IMR-90 (cell line): ENCODE results near the gene RUSF1. TPM values are rescaled to one million over a fixed set of nuclear protein-coding genes. Genes with fewer than 3 reads are reported as not detected.

ENCODE experiments used
- ATAC-seq: fragments of 200-7000 bp; cut with Tn5 transposase; 2 replicates; pipeline ENCODE4 v1.9.1; 2020; ENCODE audit warnings: low read depth, mild to moderate bottlenecking, moderate library complexity
- BruUV-seq: library from RNA; stranded (reverse); fragments of 400-500 nt; replicated peaks from 2 replicates; lab custom pipeline; 2021; lab: Mats Ljungman, UMichigan
- CTCF ChIA-PET: fragments of 300-600 bp; formaldehyde crosslinking; extraction: SDS; loops from one replicate; lab custom pipeline; 2021; ENCODE audit warnings: antibody characterized with exemption; lab: Yijun Ruan, JAX
- POLR2A ChIA-PET: fragments of 300-600 bp; sonication (Branson Sonifier 250); formaldehyde crosslinking; loops from one replicate; lab custom pipeline; 2022; ENCODE audit warnings: antibody characterized with exemption; ENCODE audit not compliant: unreplicated experiment; lab: Charles Lee
- DNase-seq: peaks from one replicate; pipeline ENCODE4 v3.0.0; 2013
- H2AFZ ChIP-seq: replicated peaks from 2 replicates; pipeline ENCODE3; 2013; ENCODE audit warnings: low read length, mild to moderate bottlenecking; ENCODE audit not compliant: poor library complexity
- H2AK5ac ChIP-seq: 2 replicates; pipeline ENCODE4 v1.6.1; 2013; ENCODE audit warnings: low read depth, low read length, inconsistent platforms
- H2AK9ac ChIP-seq: replicated peaks from 2 replicates; pipeline ENCODE3; 2013; ENCODE audit warnings: mild to moderate bottlenecking, low read depth, low read length, moderate library complexity; ENCODE audit not compliant: poor library complexity
- H2BK120ac ChIP-seq: 2 replicates; pipeline ENCODE4 v1.6.1; 2013; ENCODE audit warnings: low read depth, low read length, inconsistent platforms
- H2BK15ac ChIP-seq: 3 replicates; pipeline ENCODE4 v1.6.1; 2013; ENCODE audit warnings: low read depth, low read length, inconsistent platforms
- H2BK20ac ChIP-seq: 2 replicates; pipeline ENCODE4 v1.6.1; 2013; ENCODE audit warnings: low read depth, mild to moderate bottlenecking, inconsistent platforms, low read length, moderate library complexity
- H2BK5ac ChIP-seq: 2 replicates; pipeline ENCODE4 v1.6.1; 2013; ENCODE audit warnings: mild to moderate bottlenecking, low read depth, low read length, inconsistent platforms; ENCODE audit not compliant: poor library complexity, severe bottlenecking
- H3K14ac ChIP-seq: replicated peaks from 2 replicates; pipeline ENCODE4 v1.6.1; 2013; ENCODE audit warnings: low read depth, low read length, inconsistent platforms
- H3K18ac ChIP-seq: 2 replicates; pipeline ENCODE4 v1.6.1; 2013; ENCODE audit warnings: low read depth, low read length, control low read depth
- H3K23ac ChIP-seq: 2 replicates; pipeline ENCODE4 v1.6.1; 2013; ENCODE audit warnings: low read depth, low read length, inconsistent platforms
- H3K27ac ChIP-seq: 2 replicates; pipeline ENCODE4 v1.5.1; 2013; ENCODE audit warnings: mild to moderate bottlenecking, control low read depth, low read length; ENCODE audit not compliant: insufficient read depth
- H3K27me3 ChIP-seq: 2 replicates; pipeline ENCODE4 v1.6.1; 2013; ENCODE audit warnings: low read length; ENCODE audit not compliant: control insufficient read depth, insufficient read depth
- H3K36me3 ChIP-seq: 2 replicates; pipeline ENCODE4 v1.6.1; 2013; ENCODE audit warnings: low read length, mixed read lengths; ENCODE audit not compliant: control insufficient read depth, insufficient read depth
- H3K4ac ChIP-seq: 2 replicates; pipeline ENCODE4 v1.6.1; 2013; ENCODE audit warnings: low read depth, low read length, inconsistent platforms
- H3K4me1 ChIP-seq: 2 replicates; pipeline ENCODE4 v1.6.1; 2013; ENCODE audit warnings: low read length, mixed read lengths; ENCODE audit not compliant: control insufficient read depth, insufficient read depth
- H3K4me2 ChIP-seq: 2 replicates; pipeline ENCODE4 v1.6.1; 2013; ENCODE audit warnings: low read depth, mild to moderate bottlenecking, control low read depth, low read length, moderate library complexity
- H3K4me3 ChIP-seq: 2 replicates; pipeline ENCODE4 v1.5.1; 2013; ENCODE audit warnings: low read depth, mild to moderate bottlenecking, control low read depth, low read length, moderate library complexity; ENCODE audit not compliant: insufficient read depth
- H3K56ac ChIP-seq: 2 replicates; pipeline ENCODE4 v1.6.1; 2013; ENCODE audit warnings: low read length, inconsistent platforms; ENCODE audit not compliant: insufficient read depth; ENCODE audit errors: extremely low read depth
- H3K79me1 ChIP-seq, 2 experiments: 2 replicates each; pipeline ENCODE4 v1.6.1; 2013; ENCODE audit warnings: low read length in 2 of 2, inconsistent platforms in 1 of 2, low read depth in 1 of 2
- H3K9ac ChIP-seq: 2 replicates; pipeline ENCODE4 v1.6.1; 2013; ENCODE audit warnings: low read depth, low read length, control low read depth
- H3K9me1 ChIP-seq: 2 replicates; pipeline ENCODE4 v1.6.1; 2013; ENCODE audit warnings: low read length, inconsistent platforms; ENCODE audit not compliant: insufficient read depth
- H3K9me3 ChIP-seq: 2 replicates; pipeline ENCODE4 v1.6.1; 2013; ENCODE audit warnings: low read length; ENCODE audit not compliant: control insufficient read depth, insufficient read depth
- H4K20me1 ChIP-seq: 2 replicates; pipeline ENCODE4 v1.6.1; 2013; ENCODE audit warnings: low read length, inconsistent platforms; ENCODE audit not compliant: insufficient read depth
- H4K5ac ChIP-seq: 2 replicates; pipeline ENCODE4 v1.6.1; 2013; ENCODE audit warnings: mild to moderate bottlenecking, low read depth, low read length, control low read depth
- H4K8ac ChIP-seq, 2 experiments: 2 replicates each; pipeline ENCODE4 v1.6.1; 2013; ENCODE audit warnings: low read depth in 2 of 2, low read length in 2 of 2, control low read depth in 1 of 2, inconsistent platforms in 1 of 2
- H4K91ac ChIP-seq: 2 replicates; pipeline ENCODE4 v1.6.1; 2013; ENCODE audit warnings: low read depth, low read length, inconsistent platforms; ENCODE audit not compliant: insufficient read depth
- CEBPB ChIP-seq: IDR thresholded peaks from 2 replicates; pipeline ENCODE4 v1.6.1; 2012; ENCODE audit warnings: low read depth, low read length, improper control_type of control experiment
- CHD1 ChIP-seq: IDR thresholded peaks from 2 replicates; pipeline ENCODE4 v1.6.1; 2012; ENCODE audit warnings: low read depth, low read length, improper control_type of control experiment
- CTCF ChIP-seq: conservative IDR thresholded peaks from 2 replicates; pipeline ENCODE4 v1.5.1; 2012; ENCODE audit warnings: mild to moderate bottlenecking, low read depth, low read length, improper control_type of control experiment
- MAFK ChIP-seq: IDR thresholded peaks from 2 replicates; pipeline ENCODE4 v1.6.1; 2012; ENCODE audit warnings: low read depth, low read length, improper control_type of control experiment
- MAZ ChIP-seq: IDR thresholded peaks from 2 replicates; pipeline ENCODE4 v1.6.1; 2012; ENCODE audit warnings: low read depth, mild to moderate bottlenecking, low read length, improper control_type of control experiment, moderate library complexity, borderline replicate concordance
- POLR2A ChIP-seq: IDR thresholded peaks from 2 replicates; pipeline ENCODE4 v1.6.1; 2012; ENCODE audit warnings: mild to moderate bottlenecking, low read depth, low read length
- RAD21 ChIP-seq: IDR thresholded peaks from 2 replicates; pipeline ENCODE4 v1.6.1; 2012; ENCODE audit warnings: low read length, improper control_type of control experiment
- RCOR1 ChIP-seq: IDR thresholded peaks from 2 replicates; pipeline ENCODE4 v1.6.1; 2012; ENCODE audit warnings: mild to moderate bottlenecking, low read length, improper control_type of control experiment; ENCODE audit not compliant: insufficient replicate concordance
- RFX5 ChIP-seq: IDR thresholded peaks from 2 replicates; pipeline ENCODE4 v1.8.0; 2012; ENCODE audit warnings: low read depth, mild to moderate bottlenecking, low read length, moderate library complexity
- SMC3 ChIP-seq: fragments of 150-350 bp; IDR thresholded peaks from 2 replicates; pipeline ENCODE4 v1.6.1; 2016; ENCODE audit warnings: low read depth, mild to moderate bottlenecking, antibody characterized with exemption, low read length, moderate library complexity
- WGBS, 2 experiments: methylation state at CpG; one replicate each; pipeline versions ENCODE4 v1.1.5 to v1.1.7; 2013; ENCODE audit warnings: missing lambda C conversion rate in 2 of 2; ENCODE audit not compliant: insufficient read length in 1 of 2; ENCODE audit errors: extremely low coverage in 2 of 2; 5-methylcytosine and 5-hydroxymethylcytosine counted together
- dilution Hi-C: fragments of 300-500 bp; cut with HindIII; formaldehyde crosslinking; loops from one replicate; pipeline ENCODE4 v1.14.3; 2018; ENCODE audit warnings: low sequenced_read_pairs; ENCODE audit not compliant: unreplicated experiment
- in situ Hi-C: fragments of 300-500 bp; cut with MboI; formaldehyde crosslinking; loops from 3 replicates; pipeline ENCODE4 v1.14.3; 2019; ENCODE audit warnings: low sequenced_read_pairs, inconsistent platforms, mixed read lengths
- intact Hi-C: fragments of 100-400 bp; cut with micrococcal nuclease; formaldehyde crosslinking; loops from 2 replicates; pipeline ENCODE4 v1.10.0; 2022
- polyA plus RNA-seq, 3 experiments: library from polyadenylated mRNA; depleted of rRNA; stranded (reverse); fragments of >200 nt; gene quantifications; 2 replicates each; pipeline ENCODE4 v1.2.3, GENCODE V29; 2012; ENCODE audit warnings: low replicate concordance in 1 of 3
- total RNA-seq: library from RNA; depleted of rRNA; stranded (reverse); fragments of >200 nt; gene quantifications from 2 replicates; pipeline ENCODE4 v1.2.3, GENCODE V29; 2012

Gene RUSF1
- total and polyA plus RNA-seq, 2 of the 4 experiments (the other 2 are of a cell fraction): 22.9 to 65.0 TPM

GRCh38 chr16:31458073-31458843 is 49.9 kb downstream of the RUSF1 start:
- ChIA-PET CTCF (interaction anchor here (0.6 kb wide), 1 partner anchor 671 kb away, joined by 3 read pairs; no protein-coding TSS in a partner anchor), POLR2A (no interaction called here)
- peak overlapping the region; percentile 90 for H3K27ac ChIP-seq
- H3K56ac ChIP-seq: peak overlapping the region; percentile 86
- peak overlapping the region; percentile 52; the same call in 1 of the 2 replicates for H2BK120ac ChIP-seq
- H2BK15ac ChIP-seq: no peak overlapping the region
- H3K23ac ChIP-seq: peak overlapping the region; percentile 89
- BruUV-seq: TSS peak; percentile 18
- H2BK20ac ChIP-seq: no peak overlapping the region
- H4K91ac ChIP-seq: peak overlapping the region; percentile 88
- peaks cover 23% of the 10 kb centered on the region for H3K9me1 ChIP-seq
- intact Hi-C loops (loop anchor here (2.0 kb wide), 1 partner anchor 411 kb away; no protein-coding TSS in a partner anchor), dilution Hi-C loops (no loop called here), in situ Hi-C loops (loop anchor here (25.0 kb wide), 1 partner anchor 404 kb away; the partner anchor contains the start of gene ZNF267)
- ATAC-seq (no peak; the same call in 1 of the 2 replicates), DNase-seq (peak; percentile 45)
- H2AFZ ChIP-seq: peak overlapping the region; percentile 96
- no peak overlapping the region; the same call in 1 of the 2 replicates for H3K18ac ChIP-seq
- H4K20me1 ChIP-seq: peaks cover 38% of the 10 kb centered on the region
- peak overlapping the region; percentile 32 for H4K5ac ChIP-seq
- TF ChIP-seq RFX5 (no peak), CHD1 (0 out of 2 replicates have a peak, but pooled peaks have one; percentile 29), RAD21 (no peak), MAFK (no peak), POLR2A (no peak), SMC3 (no peak), CEBPB (no peak), RCOR1 (no peak), MAZ (no peak; the same call in 1 of the 2 replicates), CTCF (0 out of 2 replicates have a peak, but pooled peaks have one; percentile 24)
- H3K4me1 ChIP-seq: peaks cover 17% of the 10 kb centered on the region
- H3K36me3 ChIP-seq: peaks cover 4% of the 10 kb centered on the region
- H2BK5ac ChIP-seq: peak overlapping the region; percentile 60
- peaks cover 19 to 63% of the 10 kb centered on the region in 2 experiments for H3K79me1 ChIP-seq
- H3K9ac ChIP-seq: peak overlapping the region; percentile 79
- no peaks in the 10 kb centered on the region for H3K9me3 ChIP-seq
- peak overlapping the region; percentile 100 for H2AK9ac ChIP-seq
- peak overlapping the region; percentile 2 to 83; a peak in 2 of 4 replicates for H4K8ac ChIP-seq
- H2AK5ac ChIP-seq: peak overlapping the region; percentile 81
- H3K14ac ChIP-seq: peak overlapping the region; percentile 93
- WGBS, 2 experiments: 2% methylated on average over 34 of the region's 42 CpGs; no CpG with 5 or more reads in 1 of the 2 experiments
- peak overlapping the region; percentile 91 for H3K4ac ChIP-seq
- H3K27me3 ChIP-seq: no peaks in the 10 kb centered on the region
- peak overlapping the region; percentile 55 for H3K4me3 ChIP-seq
- H3K4me2 ChIP-seq: peak overlapping the region; percentile 93
